H1 (cell line): ENCODE results near the gene CUL2.

Source experiments
- EZH2 ChIP-seq: fragments of 200-600 bp; sonication (generic); IDR thresholded peaks from 2 replicates; pipeline ENCODE4 v1.7.1; 2012; ENCODE audit warnings: low read depth, mild to moderate bottlenecking, moderate library complexity, low read length, inconsistent platforms; ENCODE audit not compliant: severe bottlenecking
- JUND ChIP-seq: IDR thresholded peaks from 2 replicates; pipeline ENCODE4 v1.6.1; 2011; ENCODE audit warnings: mild to moderate bottlenecking, improper control_type of control experiment, low read length
- TF ChIP-seq, protein P1 (sequence below), 3 experiments: IDR thresholded peaks; 1 replicate in 2 of 3; 2 replicates in 1 of 3; pipeline versions ENCODE4 v1.5.1 to v1.6.1; 2011; ENCODE audit warnings: low read length in 3 of 3, mild to moderate bottlenecking in 3 of 3, inconsistent platforms in 2 of 3, low read depth in 1 of 3, moderate library complexity in 1 of 3; ENCODE audit not compliant: insufficient read depth in 1 of 3; ENCODE audit errors: control extremely low read depth in 1 of 3

DNA sequence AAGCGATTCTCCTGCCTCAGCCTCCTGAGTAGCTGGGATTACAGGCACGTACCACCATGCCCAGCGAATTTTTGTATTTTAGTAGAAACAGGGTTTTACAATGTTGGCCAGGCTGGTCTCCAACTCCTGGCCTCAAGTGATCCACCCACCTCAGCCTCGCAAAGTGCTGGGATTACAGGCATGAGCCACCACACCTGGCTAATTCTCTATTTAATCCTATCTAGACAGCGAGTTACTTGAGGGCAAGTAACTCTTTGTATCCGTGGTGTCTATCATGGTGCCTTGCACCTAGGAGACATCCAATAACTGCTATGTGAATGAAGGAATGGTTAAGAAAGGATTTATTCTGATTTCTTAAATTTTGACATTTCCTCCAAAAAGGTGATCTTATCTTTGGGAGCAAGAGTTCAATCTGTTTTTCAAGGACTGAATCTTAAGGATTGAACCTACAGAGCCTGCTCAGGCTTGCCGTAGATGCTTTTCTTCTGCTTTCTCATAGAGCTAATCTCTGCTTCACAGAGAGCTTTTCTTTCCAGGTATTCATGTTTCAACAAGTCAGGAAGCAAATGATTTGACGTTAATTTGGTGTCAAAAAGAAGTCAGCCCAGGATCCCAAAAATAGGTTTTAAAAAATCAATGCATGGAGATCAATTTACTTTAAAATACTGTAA lies 101.6 kb downstream of the CUL2 start:
- TF ChIP-seq, protein P1, sequence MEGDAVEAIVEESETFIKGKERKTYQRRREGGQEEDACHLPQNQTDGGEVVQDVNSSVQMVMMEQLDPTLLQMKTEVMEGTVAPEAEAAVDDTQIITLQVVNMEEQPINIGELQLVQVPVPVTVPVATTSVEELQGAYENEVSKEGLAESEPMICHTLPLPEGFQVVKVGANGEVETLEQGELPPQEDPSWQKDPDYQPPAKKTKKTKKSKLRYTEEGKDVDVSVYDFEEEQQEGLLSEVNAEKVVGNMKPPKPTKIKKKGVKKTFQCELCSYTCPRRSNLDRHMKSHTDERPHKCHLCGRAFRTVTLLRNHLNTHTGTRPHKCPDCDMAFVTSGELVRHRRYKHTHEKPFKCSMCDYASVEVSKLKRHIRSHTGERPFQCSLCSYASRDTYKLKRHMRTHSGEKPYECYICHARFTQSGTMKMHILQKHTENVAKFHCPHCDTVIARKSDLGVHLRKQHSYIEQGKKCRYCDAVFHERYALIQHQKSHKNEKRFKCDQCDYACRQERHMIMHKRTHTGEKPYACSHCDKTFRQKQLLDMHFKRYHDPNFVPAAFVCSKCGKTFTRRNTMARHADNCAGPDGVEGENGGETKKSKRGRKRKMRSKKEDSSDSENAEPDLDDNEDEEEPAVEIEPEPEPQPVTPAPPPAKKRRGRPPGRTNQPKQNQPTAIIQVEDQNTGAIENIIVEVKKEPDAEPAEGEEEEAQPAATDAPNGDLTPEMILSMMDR (IDR thresholded peaks at IDR 0.05; ENCODE audit: control extremely low read depth in 1 of 3, insufficient read depth in 1 of 3, low read depth in 1 of 3, low read length in 3 of 3), result no peak
- TF ChIP-seq EZH2 (no peak), JUND (no peak)
